Fibroblast of skin of back (primary cell): ENCODE results near the gene TPSG1.
A peak's percentile ranks its signal among the peaks of the same experiment; 100 is the strongest.
"Not testable (repeated sequence)": the region's sequence is repeated elsewhere in the genome, so short reads cannot be mapped to it uniquely, and the experiment has no call there.

Source experiments
- DNase-seq: peaks from one replicate; pipeline ENCODE4 v3.0.0-alpha.2; 2013

TPSG1 gene

GRCh38 chr16:1194665-1195392 is 30.2 kb downstream of the TPSG1 start:
- no peak for DNase-seq

- no peak for DNase-seq
These were observed 31.1 kb downstream of the TPSG1 start for GRCh38 chr16:1193825-1194581.

- DNase-seq, result no peak
These were observed 31.8 kb downstream of the TPSG1 start for GRCh38 chr16:1193143-1193824.

GRCh38 chr16:1192384-1193073 is 32.5 kb downstream of the TPSG1 start:
- DNase-seq, result no peak

- not testable (repeated sequence) for DNase-seq
These were observed 34.3 kb downstream of the TPSG1 start for GRCh38 chr16:1190789-1191188.

- DNase-seq, result no peak
These were observed 35.6 kb downstream of the TPSG1 start for GRCh38 chr16:1189455-1189854.

- DNase-seq, result peak; percentile 30
These were observed 36.5 kb downstream of the TPSG1 start for GRCh38 chr16:1188432-1189189.

GRCh38 chr16:1185460-1186207 is 39.4 kb downstream of the TPSG1 start:
- DNase-seq, result not testable (repeated sequence)

- DNase-seq, result no peak
These were observed 40.1 kb downstream of the TPSG1 start for GRCh38 chr16:1184980-1185379.

- no peak for DNase-seq
These were observed 40.8 kb downstream of the TPSG1 start for GRCh38 chr16:1184156-1184868.

GRCh38 chr16:1182950-1183907 is 41.8 kb downstream of the TPSG1 start:
- DNase-seq, result peak; percentile 69

- peak; percentile 73 for DNase-seq
These were observed 42.8 kb downstream of the TPSG1 start for GRCh38 chr16:1182316-1182671.

- DNase-seq, result no peak
These were observed 43.4 kb downstream of the TPSG1 start for GRCh38 chr16:1181404-1182315.

- no peak for DNase-seq
These were observed 44.3 kb downstream of the TPSG1 start for GRCh38 chr16:1180549-1181403.

- no peak for DNase-seq
These were observed 46.7 kb downstream of the TPSG1 start for GRCh38 chr16:1178295-1178910.

GRCh38 chr16:1177750-1178149 is 47.3 kb downstream of the TPSG1 start:
- no peak for DNase-seq

- DNase-seq, result no peak
These were observed 48.0 kb downstream of the TPSG1 start for GRCh38 chr16:1177053-1177452.
